HG03432 (cell line): ENCODE data around the gene DYDC1.
"Not testable (repeated sequence)": the region's sequence is repeated elsewhere in the genome, so short reads cannot be mapped to it uniquely, and the experiment has no call there.

Experiments used
- ATAC-seq: cut with Tn5 transposase; IDR thresholded peaks from one replicate; pipeline ENCODE4 v1.9.1; 2021; ENCODE audit warnings: mild to moderate bottlenecking, moderate library complexity; ENCODE audit not compliant: unreplicated experiment

Gene DYDC1

DNA sequence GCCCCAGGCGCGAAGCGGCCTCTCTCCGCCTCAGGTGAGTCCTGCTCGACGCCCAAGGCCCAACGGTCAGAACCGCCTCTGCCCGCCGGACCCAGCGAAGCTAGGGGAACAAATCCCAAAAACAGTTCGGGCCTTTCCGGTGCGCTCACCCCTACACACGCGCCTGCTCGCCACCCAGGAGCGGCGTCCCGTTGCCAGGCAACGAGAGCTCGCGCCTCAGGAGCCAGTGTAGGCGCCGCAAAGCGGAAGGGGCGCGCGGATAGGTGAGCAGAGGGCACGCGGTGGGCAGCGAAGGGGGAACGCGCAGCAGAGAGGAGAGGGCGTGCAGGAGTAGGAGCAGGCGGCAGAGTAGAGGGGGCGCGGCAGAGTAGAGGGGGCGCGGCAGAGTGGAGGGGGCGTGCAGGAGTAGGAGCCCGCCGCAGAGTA, at the start of gene DYDC1, which contains the start of gene DYDC2:
DYDC1 (minus strand) TSS at position 193 of the 426 bp plus-strand sequence. CDS start 4,154 bp downstream, outside the sequence.
DYDC2 (plus strand) TSS at position 219 of the 426 bp plus-strand sequence. CDS start 5,663 bp downstream, outside the sequence.
- peak; percentile 84 for ATAC-seq

DNA sequence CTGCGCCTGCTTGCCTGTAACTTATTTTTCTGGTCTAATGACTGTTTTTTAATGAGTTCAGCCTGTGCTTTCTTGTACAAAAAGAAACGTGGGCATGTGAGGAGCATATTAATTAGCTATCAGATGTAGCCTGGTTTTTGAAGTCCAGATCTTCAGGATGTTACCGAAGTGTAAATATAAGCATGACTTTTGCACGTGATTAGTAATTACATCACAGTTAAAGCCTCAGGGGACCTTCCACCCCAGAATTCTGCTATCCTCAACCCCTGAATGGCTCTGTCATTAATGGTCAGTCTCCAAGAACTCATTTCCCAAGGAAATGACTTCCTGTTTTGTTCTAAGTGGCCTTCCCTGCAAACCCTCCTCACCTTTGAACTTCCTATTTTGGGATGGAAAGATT, 49.6 kb upstream of the DYDC1 start:
- ATAC-seq = no peak

DNA sequence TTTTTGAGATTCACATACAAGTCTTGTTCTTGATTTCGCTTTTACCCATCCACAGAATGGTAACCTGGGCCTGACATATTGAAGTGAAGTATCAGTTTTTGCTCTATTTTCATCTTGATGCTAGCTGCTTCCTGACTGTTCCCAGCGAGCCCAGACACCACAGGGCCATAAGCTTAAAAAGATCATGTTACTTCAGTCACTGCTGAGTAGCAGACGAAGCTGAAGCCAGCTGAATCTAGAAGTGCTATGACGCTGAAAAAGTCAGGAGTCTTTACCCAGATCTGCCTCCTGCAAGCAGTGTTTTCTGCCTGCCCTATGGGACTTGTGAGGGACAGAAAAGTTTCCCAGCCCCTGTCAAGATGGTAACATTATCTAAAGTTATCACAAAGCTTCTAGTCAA, 49.1 kb upstream of the DYDC1 start:
- no peak for ATAC-seq

DNA sequence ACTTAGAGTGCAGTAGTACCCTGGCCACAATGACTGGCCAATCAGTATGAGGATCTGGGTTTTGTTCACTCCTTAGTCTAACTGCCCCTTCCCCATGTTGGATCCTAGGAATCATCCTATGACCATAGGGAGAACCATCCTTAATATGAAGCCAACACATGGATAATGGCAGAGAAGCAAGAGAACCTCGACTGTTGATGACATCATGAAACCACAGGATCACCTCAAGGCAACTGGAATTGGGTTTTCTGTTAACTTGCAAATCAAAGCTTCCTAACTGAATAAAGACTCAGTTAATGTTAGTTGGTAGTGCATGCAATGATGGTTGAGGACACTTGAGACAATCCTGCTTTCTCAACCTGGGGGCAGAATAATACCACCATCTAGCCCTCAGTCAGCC, 48.5 kb upstream of the DYDC1 start:
- ATAC-seq = no peak

DNA sequence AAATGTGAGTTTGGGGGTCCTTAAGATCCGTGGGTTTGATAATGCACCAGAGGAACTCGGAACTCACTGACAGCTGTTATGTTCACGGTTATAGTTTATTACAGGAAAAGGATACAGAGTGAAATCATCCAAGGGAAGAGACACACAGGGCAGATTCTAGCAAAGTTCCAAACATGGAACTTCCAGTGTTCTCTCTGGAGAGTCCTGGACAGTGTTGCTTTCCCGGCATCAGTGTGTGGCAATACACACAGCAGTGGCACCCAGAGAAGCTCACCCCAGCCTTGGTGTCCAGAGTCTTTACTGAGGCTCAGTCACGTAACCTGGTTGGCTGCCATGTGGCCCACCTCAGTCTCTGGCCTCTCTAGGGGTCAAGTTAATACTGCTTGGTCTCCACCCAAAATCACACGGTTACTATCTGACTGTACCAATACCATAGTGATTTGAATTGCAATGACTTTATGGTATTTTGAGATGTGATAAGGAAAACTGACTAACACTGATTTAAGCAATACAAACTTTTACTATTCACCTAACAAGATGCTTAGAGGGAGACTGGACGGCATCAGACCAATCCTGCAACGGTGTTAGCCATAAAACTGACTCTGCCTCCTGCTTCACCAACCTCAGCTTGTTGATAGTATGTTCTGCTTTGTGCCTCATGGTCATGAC, 43.7 kb upstream of the DYDC1 start:
- no peak for ATAC-seq

DNA sequence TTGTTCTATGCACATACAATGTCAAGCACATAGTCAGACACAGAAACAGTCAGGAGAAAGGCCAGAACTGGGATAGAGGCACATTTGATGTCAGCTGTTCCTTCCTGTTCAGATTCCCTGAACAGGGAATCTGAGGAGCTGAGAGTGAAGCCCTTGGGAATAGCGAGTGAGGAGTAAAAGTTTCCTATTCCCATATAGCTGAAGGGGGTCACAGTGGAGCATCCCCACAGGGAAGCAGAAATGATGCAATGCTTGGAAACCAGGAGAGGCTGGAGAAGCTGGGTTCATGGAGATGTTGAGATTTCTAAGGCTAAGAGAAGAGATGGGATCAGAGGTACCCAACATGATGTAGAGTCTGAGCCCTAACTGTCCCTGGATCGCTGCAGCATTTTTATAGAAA, 40.5 kb upstream of the DYDC1 start:
- ATAC-seq = no peak

DNA sequence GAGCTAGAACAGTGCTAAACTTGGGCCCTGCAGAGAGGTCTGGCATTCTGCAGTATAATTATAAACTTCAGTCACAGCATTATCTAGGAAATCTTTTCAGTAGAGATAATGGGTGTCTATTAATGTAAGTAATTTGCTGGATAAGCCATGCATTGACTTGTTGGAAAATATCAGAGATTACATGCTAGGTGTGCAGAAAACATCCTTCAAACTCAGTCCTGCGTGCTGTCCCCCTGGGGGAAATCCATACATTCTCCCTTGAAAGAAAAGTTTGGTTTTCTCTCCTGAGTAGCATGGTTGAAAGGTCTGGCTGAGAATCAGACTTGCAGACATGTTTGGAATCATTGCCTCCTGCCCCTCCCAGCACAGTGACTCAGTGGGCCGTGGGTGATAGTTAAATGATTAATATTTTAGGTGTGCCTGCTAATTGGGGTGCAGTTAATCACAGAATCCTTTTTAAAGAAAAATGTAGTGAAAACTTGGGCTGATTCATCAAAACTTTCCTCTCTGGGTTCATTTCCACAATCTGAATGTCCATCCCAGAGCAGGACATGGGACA, 37.9 kb upstream of the DYDC1 start:
- no peak for ATAC-seq

DNA sequence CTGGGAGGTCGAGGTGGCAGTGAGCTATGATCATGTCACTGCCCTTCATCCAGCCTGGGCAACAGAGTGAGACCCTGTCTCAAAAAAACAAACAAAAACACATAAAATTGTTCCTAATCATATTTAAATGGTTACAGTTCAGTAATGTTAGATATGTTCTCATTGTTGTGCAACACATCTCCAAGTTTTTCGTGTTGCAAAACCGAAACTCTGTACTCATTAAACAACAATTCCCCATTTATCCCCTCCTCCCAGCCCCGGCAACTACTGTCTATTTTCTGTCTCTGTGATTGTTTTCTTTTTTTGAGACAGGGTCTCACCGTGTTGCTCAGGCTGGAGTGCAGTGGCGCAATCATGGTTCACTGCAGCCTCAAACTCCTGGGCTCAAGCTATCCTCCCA, 35.7 kb upstream of the DYDC1 start:
- ATAC-seq = no peak

DNA sequence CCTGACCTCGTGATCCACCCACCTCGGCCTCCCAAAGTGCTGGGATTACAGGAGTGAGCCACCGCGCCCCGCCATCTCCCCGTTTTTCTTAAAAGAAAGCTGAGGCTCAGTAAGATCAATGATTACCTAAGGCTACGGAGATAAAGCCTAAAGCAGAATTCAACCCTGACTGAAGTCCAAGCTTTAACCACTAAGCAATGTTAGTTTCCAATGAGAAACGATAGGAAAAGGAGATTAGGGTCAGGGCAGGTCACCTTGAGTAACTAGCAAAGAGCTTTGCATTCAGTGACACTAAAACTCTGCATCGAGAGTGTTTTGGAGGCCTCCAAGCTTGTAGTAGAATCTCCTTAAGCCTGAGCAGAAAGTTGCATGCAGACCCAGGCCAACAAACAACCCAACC, 34.2 kb upstream of the DYDC1 start:
- no peak for ATAC-seq

DNA sequence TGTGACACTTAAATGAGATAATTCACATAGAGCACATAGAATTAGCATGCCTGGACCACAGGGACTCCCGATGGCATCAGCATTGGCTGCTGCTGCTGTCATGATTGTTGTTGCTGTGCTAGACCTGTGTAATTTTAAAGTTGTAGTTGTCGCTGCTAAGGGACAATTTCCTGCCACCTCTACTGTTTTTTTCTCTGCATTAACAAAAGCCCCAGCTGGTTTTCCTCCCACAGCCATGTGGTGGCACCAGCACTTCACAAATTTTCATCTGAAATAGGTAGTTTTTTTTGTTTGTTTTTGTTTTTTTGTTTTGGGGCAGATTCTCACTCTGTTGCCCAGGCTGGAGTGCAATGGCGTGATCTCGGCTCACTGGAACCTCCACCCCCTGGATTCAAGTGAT, 26.4 kb upstream of the DYDC1 start:
- ATAC-seq = peak; percentile 78

DNA sequence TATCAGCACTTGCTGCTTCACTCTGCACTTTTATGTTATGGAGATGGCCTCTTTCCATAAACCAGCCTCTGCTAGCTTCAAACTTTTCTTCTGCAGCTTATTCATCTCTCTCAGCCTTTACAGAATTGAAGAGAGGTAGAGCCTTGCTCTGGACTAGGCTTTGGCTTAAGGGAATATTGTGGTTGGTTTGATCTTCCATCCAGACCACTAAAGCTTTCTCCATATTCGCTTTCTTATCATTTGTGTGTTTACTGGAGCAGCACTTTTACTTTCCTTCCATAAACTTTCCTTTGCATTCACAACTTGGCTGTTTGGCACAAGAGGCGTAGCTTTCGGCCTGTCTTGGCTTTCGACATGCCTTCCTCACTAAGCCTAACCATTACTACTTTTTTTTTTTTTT, 23.6 kb upstream of the DYDC1 start:
- no peak for ATAC-seq

DNA sequence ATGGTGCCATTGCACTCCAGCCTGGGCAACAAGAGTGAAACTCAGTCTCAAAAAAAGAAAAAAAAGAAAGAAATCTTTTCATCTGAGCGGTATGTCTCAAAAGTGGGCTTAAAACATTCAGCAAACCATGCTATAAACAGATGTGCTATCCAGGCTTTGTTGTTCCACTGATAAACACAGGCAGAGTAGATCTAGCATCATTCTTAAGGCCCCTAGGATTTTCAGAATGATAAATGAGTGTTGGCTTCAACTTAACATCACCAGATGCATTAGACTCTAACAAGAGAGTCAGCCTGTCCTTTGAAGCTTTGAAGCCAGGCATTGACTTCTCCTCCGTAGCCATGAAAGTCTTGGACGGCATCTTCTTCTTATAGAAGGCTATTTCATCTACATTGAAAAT, 23.1 kb upstream of the DYDC1 start:
- ATAC-seq = no peak

DNA sequence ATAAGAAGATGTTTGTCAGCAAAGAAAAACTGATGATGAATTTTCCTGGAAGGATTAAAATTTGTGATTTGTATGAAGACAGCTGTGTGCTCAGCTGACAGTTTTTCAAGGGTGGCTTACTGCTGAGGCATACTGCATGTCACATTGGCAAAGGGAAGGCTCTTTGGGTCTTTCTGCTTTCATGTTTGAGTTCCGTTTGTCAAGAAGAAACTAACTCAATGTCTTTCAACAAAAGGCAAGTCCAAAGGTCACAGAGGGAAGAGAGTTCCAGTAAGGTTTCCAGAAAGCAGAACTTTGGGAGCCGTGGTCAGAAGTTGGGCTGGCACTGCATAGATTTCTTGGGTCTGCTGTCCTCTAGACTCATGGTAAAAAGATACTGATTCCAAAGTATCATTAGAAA, 16.9 kb upstream of the DYDC1 start:
- no peak for ATAC-seq

DNA sequence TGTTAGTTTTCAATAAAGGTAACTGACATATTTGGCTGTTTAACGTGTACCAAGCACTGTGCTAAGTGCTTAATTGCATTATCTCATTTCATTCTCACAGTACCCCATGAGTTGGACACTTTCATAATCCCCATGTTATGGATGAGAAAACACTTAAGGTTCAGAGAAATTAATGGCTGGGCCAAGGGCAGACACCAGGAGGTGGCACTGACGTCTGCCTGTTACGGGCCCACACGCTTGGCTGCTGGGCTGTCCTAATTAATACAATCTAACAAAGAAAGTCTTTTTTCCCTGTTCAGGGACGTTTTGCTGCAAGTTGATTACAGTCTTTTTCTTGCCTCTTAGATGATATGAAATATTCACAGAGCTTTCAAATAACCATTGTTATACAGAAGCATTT, 16.1 kb upstream of the DYDC1 start:
- no peak for ATAC-seq

DNA sequence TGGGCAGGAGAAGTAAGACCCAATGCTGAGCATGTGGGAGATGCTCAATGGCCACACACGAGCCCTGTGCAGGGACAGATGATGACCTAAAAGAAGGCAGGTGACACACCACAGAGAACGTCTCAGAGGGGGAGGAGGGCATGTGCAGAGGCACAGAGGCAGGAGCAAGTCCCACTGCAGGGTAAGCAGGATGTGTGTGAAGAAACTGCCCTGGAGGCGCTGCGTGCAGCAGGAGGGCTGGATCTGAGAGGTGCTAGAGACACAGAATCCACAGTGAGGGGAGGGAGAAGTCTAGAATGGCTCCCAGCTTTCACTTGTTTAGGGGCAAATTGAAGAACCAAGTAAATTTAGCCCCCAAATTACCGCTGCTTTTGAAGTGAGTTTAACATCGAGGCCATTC, 14.9 kb upstream of the DYDC1 start:
- no peak for ATAC-seq

DNA sequence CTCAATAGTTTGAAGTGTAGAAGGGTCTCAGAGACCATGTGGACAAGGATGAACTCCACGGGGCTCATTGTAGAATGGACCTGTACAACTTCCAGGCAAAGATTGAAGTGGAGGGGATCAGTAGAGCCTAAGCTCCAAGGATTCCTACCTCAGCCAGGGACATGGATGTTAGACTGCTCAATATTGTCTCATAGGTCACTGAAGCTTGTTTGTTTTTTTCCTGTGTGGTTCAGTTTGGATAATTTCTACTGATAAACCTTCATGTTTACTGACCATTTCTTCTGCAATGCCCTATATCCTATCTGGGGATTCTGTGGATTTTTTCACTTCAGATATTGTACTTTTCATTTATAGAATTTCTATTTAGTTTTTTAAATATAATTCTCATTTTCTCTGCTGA, 9.0 kb upstream of the DYDC1 start:
- ATAC-seq = no peak

DNA sequence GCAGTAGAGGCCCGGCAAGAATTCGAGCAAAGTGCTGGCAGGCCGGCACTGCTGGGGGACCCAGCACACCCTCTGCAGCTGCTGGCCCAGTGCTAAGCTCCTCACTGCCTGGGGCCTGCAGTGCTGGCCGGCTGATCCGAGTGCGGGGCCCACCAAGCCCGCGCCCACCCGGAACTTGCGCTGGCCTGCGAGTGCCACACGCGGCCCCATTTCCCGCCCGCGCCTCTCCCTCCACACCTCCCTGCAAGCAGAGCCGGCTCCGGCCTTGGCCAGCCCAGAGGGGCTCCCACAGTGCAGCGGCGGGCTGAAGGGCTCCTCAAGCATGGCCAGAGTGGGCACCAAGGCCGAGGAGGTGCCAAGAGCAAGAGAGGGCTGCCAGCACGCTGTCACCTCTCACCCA, 3.1 kb upstream of the DYDC1 start:
- no peak for ATAC-seq

DNA sequence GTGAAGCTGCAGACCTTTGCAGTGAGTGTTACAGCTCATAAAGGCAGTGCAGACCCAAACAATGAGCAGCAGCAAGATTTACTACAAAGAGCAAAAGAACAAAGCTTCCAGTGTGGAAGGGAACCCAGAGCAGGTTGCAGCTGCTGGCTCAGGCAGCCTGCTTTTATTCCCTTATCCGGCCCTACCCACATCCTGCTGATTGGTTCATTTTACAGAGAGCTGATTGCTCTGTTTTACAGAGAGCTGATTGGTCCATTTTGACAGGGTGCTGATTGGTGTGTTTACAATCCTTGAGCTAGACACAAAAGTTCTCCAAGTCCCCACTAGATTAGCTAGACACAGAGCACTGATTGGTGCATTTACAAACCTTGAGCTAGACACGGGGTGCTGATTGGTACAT, 2.4 kb upstream of the DYDC1 start:
- not testable (repeated sequence) for ATAC-seq

DNA sequence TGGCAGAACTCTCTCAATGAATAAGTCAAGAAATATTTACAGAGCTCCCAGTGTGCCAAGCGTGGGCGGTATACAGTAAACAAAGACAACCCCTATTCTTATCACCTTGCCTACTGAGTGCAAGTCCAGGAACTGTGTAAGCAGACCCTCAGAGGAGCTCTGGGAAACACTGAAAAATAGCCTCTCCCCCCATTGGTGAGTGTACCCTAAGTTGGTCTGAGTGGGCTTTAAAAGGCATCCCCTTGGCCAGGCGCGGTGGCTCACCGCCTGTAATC, 1.2 kb upstream of the DYDC1 start:
- no peak for ATAC-seq

DNA sequence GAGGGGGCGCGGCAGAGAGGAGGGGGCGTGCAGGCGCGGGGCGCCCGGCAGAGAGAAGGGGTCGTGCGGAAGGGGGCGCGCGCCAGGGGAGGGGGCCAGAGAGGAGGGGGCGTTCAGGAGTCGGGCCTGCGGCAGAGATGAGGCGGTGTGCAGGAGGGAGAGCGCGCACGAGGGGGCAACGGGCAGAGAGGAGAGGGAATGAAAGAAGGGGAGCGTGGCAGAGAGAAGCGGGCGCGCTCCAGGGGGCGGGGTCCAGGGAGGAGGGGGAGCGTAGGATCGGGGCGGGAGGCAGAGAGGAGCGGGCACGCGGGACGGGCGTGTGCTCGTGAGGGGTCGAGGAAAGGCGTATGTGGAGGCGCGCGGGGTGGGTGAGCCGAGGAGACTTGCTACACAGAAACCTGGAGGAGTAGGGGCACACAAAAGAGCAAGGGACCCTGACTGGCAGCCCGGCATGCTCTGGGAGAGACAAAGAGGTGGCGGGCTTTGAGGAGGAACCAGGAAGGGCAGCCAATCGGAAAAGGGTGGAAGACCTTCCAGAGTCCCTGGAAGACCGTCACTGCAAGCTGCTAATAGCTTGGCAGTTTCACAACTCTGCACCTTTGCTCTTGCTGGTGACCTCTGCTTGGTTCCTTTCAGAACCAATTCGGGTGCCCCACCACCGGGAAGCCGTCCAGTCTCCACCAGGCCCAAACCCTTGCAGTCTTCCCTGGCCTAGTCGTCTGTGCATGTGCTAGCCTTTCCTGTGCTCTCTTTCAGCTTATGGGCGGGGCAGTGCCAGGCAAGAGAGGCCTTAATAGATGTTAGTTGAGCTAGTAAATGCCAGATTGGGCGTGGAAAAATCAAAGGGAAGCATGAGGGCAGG, 665 bp upstream of the DYDC1 start:
- no peak for ATAC-seq

DNA sequence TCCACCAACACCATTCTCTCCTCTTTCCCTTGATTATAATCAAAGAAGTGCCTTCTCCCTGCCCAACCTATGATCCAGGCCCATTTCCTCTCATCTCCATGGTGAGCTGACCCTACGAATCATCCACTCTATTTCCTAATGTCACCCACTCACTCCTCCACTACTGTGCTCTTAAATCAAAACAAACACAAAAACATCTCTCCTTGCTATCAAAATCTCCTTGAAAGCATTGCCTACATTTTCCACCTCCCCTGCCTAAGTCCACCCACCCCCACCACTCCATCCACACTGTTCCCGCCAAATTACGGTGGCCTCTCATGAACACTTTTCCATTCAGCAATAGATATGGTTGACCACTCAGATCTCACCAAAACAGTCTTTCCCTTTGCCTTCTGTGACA, 5.3 kb downstream of the DYDC1 start:
- ATAC-seq = no peak

DNA sequence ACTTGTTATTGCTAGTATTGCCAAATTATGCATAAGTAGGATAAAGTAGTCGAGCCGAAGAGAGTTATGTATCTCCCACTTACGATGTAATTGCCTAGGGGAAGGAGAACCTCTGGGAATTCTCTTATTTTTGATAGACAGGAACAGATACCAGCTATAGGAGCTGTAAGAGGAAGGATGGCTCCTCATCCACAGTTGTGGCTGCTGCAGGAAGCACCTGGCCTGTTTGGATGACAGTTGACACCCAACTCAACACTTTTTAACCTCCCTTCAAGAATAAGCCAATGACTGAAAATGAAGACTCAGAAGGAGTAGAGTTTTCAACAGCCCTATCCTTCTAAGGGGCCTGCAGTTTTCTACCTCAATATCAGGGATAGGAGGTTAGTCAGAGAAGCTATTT, 6.3 kb downstream of the DYDC1 start:
- no peak for ATAC-seq
